Upper lobe of left lung (tissue), 4 donors: ENCODE measurements around the gene GSG1L2.

Experiments used
- EP300 ChIP-seq, 4 donors: sonication (generic); formaldehyde crosslinking; IDR thresholded peaks; one replicate each; pipeline ENCODE4 v1.5.1; 2017; ENCODE audit warnings: antibody characterized with exemption in 4 of 4, control low read depth in 2 of 4
- POLR2A ChIP-seq, 4 donors: fragments of 450-650 bp; IDR thresholded peaks; one replicate each; pipeline ENCODE4 v1.5.1; 2016 to 2017; ENCODE audit warnings: antibody characterized with exemption in 4 of 4, mild to moderate bottlenecking in 2 of 4
- POLR2AphosphoS5 ChIP-seq, 2 donors: sonication (generic); formaldehyde crosslinking; IDR thresholded peaks; one replicate each; pipeline ENCODE4 v1.5.1; 2017; ENCODE audit warnings: antibody characterized with exemption in 2 of 2
- TF ChIP-seq, protein P1 (sequence below), 6 experiments: fragments of 450-650 bp in 4 of 6; fragments of 200-600 bp in 2 of 6; sonication (generic) in 2 of 6; IDR thresholded peaks; one replicate each; pipeline ENCODE4 v1.5.1; 2016 to 2019; ENCODE audit warnings: antibody characterized with exemption in 6 of 6

DNA sequence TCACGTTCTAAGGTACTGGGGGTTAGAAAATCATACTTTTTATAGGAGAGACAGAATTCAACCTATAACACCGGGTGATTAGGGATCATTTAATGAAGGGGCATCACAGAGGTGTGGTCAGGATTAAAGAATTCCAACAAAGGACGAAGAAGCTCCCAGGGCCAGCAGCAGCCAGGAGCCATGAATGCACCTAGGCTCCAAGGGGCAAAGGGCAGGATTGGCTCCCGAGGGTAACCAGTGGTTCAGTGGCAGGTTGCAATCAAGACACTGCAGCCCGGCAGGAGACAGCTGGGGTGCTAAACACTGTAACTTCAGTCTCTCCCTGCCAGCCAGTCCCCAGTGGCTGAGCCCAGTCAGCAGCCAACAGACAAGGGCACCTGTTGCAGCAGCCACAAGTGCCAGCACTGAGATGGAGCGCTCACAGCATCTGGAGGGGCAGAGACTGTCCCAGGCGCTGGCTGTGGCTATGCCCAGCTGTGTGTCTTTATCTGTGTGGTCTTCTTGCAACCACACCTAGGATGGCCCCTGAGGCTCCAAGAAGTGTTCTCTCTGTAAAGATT lies 54.4 kb downstream of the GSG1L2 start:
- TF ChIP-seq, protein P1, sequence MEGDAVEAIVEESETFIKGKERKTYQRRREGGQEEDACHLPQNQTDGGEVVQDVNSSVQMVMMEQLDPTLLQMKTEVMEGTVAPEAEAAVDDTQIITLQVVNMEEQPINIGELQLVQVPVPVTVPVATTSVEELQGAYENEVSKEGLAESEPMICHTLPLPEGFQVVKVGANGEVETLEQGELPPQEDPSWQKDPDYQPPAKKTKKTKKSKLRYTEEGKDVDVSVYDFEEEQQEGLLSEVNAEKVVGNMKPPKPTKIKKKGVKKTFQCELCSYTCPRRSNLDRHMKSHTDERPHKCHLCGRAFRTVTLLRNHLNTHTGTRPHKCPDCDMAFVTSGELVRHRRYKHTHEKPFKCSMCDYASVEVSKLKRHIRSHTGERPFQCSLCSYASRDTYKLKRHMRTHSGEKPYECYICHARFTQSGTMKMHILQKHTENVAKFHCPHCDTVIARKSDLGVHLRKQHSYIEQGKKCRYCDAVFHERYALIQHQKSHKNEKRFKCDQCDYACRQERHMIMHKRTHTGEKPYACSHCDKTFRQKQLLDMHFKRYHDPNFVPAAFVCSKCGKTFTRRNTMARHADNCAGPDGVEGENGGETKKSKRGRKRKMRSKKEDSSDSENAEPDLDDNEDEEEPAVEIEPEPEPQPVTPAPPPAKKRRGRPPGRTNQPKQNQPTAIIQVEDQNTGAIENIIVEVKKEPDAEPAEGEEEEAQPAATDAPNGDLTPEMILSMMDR (IDR thresholded peaks at IDR 0.05): no peak
- TF ChIP-seq POLR2AphosphoS5 (IDR thresholded peaks at IDR 0.05): no peak
- TF ChIP-seq POLR2A (IDR thresholded peaks at IDR 0.05): no peak
- no peak for TF ChIP-seq EP300 (IDR thresholded peaks at IDR 0.05)
